NCI-H1436 (cell line): Measurements from ENCODE around the gene SPON2.

Source experiments
- DNase-seq: peaks from one replicate; lab custom pipeline; 2025; lab: John Stamatoyannopoulos, UW

The SPON2 gene

DNA sequence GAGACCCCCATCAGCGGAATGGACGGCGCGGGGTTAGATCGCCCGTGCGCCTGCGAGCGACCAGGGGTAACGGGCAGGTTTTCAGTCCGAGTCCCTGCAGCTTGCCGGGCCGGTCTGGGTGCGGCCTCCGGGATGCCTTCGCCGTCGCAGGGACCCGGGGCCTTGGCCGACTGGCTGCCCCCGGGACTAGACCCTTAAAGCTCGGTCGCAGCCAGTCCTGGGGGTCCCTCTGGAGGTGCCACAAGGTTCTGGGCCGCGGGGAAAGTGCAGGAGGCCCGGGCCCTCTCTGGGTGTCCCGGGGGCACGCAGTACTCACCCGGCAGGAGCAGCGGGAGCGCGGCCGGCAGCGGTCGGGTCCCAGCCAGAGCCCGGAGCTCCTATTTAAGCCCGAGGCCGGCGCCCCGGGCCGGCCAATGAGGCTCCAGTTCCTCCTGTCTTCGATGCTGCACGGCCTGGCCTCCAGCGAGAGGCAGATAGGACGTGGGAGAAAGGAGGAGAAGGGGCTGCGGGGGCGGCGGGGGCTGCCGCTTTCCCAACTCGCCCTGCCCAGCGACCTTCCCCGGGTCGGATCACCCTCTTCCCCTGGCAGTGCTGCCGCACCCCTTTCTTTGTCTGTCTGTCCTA is at the start of gene SPON2:
Gene SPON2, minus strand, starts transcription at position 356 of the 624 bp plus-strand sequence.
- DNase-seq = no peak

DNA sequence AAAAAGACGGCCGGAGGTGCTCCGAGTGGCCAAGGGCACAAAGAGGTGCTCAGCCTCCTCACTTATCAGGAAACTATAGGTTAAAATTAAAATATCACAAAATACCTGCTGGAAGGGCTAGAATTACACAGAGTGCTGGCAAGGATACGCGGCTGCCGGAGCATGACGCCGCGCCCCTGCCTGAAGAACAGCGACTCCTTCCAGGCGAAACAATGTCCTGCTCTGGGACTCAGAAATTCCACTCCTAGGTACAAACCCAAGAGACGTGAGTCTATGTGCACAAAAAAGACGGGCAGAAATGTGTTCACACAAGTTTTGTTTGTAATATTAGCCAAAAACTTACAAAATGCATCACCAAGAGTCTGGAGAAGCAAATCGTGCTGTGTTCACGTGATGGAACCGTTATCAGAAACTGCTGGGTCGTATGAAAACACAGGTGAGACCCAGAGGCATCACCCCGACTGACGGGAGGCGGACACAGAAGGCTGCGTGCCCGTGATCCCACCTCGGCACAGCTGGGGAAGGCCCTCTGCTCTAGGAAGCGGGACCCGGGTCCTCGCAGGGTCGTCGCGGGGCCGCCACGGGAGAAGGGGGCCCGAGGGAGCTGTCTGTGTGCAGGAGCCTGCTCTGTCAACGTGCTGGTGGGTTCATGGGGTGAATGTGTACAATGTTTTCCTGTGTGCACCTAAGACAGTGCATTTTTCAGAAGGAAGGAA is 48.9 kb upstream of the SPON2 start:
- DNase-seq = no peak

DNA sequence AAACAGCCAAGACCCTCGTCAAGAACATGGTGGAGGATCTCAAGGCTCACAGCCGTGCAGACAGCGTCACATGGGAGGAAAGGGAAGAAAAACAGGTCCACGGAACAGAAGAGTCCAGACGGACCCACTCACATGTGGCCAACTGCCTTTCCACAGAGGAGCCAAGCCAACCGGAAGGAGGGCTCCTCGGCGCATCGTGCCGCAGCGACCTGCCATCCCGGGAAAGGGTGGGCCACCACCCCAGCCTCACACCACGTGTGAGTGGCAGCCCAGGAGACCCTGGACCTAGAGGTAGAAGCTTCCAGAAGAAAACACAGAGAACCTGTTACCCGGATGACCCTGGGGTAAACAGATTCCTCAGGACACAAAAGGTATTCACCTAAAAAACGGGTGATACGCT is 48.2 kb upstream of the SPON2 start:
- no peak for DNase-seq

DNA sequence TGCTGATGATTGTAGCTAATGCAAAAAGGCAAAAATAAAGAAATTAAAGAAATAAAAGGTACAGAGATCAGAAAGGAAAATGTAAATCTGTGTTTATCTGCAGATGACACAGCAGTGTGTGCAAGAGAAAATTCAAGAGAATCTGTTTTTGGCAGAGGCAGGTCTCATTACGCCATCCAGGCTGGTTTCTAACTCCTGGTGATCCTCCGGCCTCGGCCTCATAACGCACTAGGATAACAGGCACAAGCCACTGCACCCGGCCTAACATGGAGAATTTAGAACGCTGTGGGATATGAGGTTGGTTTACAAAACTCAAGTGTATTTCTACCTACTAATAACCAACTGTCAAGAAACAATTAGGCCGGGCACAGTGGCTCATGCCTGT is 47.2 kb upstream of the SPON2 start:
- no peak for DNase-seq

DNA sequence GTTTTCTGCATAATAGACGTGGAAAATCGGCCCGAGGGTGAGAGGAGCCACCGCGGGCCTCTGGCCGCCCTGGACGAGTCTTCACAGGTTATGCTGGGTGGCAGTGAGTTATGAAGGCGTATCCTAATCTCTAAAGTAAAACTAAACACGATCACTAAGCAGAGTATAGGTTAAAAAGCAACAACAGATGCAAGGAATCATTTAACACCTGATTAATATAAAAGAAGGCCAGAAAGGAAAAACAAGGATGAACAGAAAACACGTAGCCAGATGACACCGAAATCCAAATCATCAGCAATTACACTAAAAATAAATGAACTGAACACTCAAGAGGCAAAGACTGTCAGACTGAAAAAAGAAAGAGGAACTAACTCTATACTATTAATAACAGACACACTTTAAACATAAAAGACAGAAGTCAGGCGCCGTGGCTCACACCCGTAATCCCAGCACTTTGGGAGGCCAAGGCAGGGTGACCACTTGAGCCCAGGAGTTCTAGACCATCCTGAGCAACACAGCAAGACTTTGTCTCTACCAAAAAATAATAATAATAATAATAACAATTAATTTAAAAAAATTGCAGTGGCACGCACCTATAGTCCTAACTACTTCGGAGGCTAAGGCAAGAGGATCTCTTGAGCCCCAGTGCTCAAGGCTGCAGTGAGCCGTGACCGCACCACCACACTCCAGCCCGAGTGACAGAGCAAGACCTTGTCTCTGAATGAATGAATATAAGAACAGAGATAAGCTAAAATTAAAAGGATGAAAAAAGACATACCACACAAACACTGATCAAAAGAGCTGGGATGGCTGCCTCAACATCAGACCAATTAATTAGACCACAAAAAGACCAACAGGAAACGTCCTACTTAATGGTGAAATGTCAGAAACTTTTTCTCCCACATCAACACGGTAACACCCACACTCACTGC is 46.5 kb upstream of the SPON2 start:
- no peak for DNase-seq

DNA sequence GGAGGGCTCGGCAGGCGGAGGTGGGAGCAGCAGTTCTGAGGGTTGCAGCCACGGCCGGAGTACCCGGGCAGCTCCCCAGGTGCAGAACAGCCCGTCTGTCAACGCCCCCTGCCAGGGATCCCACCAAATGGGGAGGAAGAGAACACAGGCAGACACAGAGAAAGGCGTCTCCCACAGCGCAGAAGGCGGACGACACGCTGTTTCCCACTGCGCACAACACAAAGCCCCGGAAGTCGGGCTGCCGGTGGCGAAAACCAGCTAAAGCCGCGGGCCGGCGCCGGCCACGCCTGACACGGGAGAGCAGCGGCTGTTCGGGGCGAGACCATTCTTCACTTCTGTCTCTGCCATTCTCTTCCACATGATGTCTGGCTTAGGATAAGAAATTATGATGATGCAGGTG is 45.0 kb upstream of the SPON2 start:
- no peak for DNase-seq

DNA sequence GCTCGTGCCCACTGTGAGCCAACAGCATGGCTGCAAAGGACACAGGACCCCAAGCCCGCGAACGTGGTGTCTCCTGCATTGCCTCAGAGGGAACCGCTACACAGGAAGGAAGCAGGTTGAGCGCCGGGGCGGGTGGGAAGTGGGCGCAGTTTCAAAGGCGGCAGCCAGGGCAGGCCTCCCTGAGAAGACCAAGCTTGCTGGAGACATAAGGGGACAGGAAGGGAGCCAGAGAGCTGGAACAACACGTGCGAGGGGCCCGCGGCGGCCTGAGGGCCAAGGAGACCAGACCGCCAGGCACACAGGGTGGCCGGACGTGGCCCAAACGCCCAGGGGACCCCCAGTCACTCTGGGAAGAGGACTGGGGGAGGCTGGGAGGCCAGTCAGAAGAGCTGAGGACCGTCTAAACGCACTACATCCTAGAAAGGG is 44.5 kb upstream of the SPON2 start:
- no peak for DNase-seq

DNA sequence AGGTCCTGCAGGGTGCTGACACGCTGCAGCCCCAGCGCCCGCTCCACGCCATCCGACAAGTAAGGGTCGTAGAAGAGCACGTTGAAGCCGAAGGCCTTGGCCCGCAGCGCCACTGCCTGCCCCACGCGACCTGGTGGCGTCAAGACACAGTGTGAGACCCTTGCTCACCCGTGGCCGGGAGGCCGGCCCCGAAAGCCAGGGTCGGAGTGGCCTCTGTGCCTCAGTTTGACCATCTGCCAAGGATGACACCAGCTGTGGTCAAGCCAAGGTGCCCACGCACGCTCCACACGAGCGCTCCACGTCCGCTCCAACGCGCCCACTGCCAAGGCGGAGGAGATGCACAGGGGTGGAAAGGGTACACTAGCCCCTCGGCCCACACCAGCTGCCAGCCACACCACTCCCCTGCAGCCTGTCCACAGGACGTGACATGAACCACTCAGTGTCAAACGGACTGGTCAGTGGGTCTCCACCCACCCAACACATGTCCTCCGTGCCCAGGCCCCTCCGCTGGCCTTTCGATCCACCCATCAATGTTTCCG is 43.8 kb upstream of the SPON2 start:
- no peak for DNase-seq

DNA sequence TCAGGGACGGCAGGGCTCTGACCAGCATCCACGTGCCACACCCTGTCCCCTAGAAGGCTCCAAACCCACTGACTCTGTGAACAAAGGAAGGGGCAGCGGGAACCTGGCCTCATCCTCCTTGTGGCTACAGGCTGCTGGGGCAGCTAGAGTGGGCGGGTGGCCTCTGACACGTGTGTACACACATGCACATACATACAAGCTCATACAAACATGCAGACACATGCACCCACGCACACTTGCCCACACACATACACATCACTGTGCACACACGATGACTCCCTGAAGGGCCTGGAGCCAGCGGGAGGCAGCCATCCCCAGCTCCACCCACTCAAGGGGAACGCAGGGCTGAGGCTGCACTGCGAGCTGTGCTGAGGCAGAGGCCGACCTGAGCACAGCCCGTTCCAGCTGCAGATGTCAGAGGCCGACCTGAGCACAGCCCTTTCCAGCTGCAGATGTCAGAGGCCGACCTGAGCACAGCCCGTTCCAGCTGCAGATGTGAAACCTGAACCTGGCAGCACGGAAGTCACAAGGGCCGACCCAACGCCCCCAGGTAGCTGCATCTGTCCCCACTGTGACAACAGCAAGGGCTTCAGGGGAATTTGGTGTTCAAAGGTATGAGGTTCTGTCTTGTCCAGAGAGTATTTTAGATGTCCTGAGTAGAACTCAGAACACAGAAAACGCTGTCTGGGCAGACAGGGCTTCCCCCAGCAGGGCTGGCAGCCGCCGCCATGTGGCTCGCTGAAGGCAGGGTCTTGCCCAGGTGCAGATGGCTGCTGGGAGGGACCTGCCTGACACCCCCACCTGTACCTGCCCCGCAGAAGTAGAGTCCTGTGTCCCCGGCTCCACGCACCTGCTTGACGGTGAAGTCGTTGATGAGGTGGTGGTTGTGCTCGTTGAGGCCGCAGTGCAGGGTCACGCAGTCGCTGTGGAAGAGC is 43.0 kb upstream of the SPON2 start:
- DNase-seq = no peak

DNA sequence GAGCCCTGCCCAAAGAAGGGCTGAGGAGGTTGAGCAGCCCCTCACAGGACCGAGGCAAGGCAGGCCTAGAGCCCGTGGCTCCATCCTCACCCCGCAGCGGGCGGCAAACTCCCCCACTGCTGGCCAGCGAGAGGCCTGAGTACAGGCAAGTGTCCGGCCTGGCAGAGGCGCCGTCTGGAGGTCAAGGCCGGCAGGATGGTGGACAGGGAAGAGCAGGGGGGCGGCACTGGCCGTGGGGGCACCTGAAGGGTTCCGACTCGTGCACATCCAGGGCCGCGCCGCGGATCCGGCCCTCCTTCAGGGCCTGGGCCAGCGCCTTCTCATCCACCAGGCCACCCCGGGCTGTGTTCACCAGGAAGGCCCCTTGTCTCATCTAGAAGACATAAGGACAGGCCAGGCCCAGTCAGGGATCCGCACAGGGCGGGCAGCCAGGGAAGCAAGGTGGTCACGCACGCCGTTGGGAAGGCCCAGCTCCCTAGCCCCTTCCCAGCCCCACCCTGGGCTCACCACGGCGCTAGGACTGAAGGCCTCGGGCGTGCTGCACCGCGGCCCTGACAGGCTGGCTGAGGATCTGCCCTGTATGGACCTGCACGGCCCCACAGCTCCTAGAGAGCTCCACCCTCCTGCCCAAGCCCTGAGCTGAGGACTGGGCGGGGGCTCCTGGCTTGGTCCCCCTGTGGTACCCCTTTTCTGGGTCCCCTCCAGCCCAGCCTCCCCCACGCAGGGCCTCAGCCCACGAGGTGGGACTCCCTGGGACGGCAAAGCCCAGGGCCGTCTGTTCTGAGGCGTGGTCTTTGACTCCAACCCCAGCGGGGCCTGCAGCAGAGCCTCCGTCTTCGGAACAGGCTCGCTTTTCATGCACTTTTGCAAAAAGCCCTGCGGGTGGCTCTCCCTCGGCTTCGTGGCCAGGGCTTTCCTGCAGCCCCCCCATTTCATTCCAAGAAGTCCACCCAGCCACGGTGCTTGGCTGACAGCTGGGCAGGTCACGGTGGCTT is 42.0 kb upstream of the SPON2 start:
- no peak for DNase-seq

DNA sequence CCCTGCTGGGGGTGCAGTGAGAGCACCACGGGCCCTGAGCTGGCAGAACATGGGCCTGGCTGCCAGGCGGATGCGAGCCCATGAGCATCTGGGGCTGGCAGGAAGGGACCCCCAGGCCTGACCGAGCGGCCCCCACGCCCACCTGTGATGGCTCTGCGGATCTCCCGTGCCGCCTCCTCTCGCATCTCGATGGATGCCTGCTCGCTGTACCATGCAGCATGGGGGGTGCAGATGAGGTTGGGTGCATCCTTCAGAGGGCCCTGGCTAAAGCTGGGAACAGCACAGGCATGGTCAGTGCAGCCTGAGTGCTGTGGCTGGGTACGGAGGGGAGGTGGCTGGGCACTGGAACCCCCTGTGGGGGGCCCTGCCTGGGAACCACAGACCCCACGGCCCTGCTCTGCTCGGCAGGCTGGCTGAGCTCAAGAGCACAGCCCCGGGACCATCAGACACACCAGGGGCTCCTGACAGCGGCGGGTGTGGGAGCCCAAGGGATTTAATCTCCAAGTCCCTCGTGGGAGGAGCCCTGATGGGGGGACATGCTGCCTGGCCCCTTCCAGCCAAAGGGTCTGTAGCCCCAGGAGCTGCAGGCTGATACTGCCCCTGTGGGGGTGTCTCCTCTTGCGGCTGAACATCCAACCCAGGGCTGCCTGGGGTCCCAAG is 41.1 kb upstream of the SPON2 start:
- no peak for DNase-seq

DNA sequence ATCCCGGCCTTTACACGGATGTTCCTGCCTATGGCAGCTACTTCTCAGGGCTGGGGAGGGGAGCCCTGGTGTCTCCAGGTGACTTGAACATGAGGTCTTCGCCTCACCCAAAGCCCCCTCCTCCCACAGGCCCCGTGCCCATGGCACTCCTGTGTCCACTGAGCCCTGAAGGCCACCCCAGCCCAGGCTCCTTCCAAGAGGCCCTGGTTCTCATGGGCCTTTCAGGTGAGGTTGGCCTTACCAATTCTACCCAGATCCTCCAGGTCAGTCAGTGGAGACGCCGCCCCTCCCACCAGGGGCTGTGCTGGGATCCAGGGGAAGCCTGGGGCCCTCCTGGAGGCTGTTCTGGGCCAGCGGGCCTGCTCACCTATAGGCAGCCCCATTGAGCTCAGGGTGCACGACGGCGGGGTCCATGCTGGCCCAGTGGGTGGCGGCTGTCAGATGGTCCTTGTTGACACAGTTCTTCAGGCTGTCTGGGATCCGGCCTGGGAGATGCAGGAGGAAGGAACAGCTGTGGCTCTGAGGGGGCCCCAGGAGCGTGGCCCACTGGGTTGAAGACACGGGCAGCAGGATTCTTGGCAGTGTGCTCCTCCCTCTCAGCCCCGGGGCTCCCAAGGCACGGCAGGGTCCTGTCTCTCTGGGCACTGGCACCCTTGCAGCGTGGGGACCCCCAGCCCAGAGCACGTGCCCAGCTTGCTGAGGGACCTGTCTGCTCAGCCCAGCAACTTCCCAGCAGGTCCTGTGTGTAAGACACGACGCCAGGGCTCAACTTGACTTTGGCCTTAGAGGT is 40.4 kb upstream of the SPON2 start:
- DNase-seq = no peak

DNA sequence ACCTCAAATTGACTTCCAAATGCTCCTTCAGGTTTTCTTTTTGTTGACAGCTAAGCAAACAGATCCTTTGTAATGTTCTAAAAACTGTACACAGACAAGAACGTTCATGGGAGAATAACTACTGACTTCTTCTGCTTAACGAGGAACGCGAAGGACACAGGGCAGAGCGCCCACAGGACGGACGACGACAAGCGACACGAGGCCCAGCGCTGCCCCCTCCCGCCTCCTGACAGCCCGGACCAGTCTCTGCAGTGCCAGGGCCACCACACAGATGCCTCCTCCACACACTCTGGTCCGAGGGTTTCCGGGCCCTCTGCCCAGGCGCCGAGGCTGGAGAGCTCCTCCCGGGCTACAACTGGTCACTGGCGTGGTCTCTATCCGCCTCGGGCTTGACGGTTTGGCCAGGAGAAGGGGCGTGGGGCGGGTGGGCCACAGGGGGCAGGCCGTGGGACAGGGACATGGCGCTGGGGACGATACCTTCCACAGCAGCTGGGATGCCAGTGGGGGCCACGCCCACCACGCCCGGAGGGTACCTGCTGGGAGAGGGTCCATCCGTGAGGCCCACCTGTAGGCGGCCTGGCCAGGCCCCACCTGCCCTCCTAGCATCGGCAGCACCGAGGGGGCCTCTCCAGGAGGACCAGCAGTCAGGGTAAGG is 39.6 kb upstream of the SPON2 start:
- no peak for DNase-seq

DNA sequence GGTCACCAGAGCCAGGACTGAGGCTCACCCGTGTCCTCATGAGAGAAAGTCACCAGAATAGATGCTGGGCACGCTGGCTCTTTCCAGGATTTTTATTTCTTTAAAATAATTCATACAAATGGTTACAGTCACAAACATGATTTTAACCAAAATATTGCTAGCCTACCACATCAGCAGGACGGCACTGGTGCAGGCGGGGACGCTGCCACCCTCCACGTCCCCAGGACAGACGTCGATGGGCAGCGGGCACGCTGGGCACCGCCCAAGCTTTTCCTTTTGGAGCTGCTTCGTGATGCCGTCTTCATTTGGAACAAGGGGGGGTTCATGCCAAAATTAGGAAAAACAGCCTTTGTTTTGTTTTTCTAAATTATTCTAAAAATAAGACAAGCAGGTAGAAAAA is 39.0 kb upstream of the SPON2 start:
- DNase-seq = no peak

DNA sequence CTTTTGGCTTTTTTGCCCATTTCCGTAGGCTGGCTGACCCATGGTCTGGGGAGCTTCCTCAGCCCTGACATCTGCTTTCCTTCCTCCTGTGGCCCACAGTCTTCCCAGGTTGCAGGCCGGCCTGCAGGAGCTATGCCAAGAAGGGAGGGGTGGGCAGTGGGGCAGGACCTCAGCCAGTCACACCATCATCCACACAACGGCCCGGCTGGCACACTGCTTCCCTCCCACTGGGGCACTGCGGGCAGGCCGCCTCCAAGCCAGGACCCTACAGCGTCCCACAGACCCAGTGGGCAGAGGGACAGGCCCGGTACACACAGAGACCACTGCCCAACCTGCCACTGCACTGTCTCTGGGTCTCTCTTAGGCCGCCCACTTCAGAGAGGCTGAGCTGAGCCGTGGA is 38.6 kb upstream of the SPON2 start:
- no peak for DNase-seq

DNA sequence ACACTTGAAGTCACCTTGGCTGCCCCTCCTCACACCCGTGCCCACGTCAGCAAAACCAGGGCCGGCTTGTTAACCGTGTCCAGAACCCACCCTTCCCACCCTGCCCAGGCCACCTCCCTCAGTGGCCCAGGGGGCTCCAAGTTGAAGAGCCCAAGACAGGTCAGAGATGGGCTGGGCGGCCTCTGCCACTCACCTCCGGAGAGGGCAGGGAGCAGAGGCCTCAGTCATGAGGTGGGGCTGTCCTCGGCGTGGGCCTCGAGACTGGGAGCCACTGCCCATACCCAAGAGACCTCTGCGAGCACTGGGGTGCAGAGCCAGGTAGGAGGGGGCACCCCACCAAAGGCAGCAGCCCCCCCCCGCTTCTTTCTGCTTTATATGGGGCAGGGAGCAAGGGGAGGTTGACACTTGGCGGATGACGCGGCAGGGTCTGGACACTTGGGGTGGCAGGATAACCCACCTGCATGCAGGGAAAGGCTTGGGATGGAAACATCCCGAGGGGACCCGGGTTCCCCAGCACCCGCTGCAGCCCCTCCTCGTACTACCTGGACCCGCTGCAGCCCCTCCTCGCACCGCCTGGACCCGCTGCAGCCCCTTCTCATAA is 38.0 kb upstream of the SPON2 start:
- DNase-seq = no peak

DNA sequence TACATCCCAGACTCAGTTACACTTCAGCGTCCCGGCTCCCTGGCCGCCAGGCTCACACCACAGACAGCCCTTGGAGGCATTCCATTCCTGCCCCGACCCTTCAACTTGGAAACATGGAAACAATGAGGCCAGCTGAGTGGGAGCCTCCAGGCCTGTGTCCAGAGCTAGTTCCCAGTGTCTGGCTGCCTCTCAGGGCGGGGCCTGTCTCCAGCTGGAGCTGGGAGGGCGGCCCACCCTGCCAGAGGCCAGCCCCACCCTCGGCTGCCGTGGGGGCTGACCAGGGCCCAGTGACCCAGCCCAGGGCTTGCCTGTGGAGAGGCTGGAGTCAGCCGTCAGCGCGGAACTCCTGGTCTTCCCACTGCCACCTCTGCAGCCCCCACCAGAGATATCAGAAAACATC is 37.4 kb upstream of the SPON2 start:
- no peak for DNase-seq
